Retina (tissue), 1 donor: ENCODE data around the gene PLIN5.

ENCODE experiments used
- DNase-seq: peaks from one replicate; pipeline ENCODE4 v3.0.0-alpha.2; 2016

Gene PLIN5

DNA sequence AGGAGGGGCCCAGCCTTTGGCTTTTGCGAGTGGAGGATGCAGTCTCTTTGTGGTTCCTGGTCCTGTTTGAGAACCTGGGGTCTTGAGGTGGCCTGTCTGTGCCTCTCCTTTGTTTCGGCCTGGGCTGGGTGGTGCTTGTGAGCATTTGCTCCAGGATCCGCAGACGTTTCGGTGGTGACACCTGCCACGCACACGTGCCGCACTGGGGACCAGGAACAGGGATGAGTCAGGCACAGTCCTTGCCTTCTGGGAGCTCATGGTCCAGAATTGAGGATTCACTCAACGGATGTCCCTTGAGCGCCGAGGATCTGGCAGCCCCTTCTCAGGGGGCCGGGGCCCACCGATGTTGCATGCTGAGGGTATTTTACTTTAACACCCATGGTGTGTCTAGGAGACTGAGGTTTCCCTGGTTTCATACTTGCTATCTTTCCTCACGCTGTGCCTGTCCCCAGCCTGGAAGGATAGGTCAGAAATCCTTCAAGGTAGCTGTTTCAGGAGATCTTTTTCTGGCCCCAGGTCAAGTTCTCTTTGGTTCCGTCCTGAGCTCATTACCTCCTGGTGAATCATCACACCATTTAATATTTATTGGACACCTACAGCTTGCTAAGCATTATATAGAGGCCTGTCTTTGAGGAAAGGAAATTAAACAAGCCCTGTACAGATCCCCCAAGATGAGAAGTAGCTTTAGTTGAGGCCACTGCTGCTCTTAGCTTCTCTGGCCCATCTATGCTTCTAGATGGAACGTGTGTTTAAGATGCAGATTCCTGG, 57.8 kb downstream of the PLIN5 start:
- DNase-seq: no peak

DNA sequence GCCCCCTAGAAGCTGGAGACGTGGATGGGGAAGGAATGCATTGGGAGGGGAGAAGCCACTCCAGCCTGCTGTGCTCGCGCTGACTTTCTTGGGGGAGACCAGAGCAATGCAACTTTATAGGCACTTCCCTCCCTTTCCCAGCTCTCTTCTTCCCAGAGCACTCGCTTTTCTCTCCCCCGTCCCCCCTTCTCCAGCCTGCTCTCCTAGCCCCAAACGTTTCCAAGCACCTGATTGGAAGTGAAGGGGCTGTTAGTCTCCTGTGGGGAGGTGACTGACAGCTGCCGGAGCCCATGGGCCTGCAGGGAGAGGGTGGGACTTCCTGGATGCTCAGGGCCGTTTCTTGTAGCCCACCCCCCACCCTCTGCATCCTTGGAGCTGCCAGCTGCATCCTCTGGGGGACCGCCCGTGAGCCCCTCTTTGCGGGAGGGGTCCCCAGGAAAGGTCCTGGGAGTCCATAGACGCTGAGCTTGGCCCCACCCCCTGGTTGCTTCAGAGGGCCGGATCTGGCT, 60.5 kb downstream of the PLIN5 start:
- peak; percentile 78 for DNase-seq

DNA sequence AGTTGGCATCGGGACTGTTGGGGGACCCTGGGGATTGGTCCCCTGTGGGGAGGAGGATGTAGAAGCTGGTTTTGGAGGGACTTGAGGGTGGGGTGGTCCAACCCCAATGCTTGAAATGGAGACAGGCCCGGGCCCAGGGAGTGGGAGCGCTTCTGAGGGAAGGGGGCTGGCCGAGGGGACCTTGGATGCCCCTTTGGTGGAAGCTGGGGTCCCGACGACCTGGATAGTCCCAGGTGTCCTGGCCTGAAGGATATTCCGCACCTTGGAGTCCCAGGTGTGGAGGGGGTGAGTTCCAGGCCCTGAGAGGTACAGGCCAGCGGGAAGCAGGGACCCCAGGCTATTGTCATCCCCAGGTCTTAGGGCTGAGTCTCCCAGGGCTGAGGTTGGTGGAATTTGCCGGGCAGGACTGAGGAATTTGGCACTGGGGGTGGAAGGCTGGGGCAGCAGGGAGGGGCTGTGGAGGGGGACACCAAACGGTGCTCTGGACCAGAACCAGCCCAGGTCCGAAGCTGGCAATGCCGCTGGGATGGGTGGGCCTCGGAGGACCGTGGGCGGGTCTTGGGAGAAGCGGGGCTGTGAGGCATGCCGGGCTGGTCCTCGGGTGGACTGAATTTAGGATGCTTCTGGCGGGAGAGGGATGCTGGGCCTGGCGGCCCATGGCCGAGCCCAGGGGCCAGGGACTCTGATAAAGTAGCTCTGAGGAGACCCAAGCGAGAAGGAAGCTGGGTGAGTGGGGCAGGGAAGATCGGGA, 61.1 kb downstream of the PLIN5 start:
- no peak for DNase-seq

DNA sequence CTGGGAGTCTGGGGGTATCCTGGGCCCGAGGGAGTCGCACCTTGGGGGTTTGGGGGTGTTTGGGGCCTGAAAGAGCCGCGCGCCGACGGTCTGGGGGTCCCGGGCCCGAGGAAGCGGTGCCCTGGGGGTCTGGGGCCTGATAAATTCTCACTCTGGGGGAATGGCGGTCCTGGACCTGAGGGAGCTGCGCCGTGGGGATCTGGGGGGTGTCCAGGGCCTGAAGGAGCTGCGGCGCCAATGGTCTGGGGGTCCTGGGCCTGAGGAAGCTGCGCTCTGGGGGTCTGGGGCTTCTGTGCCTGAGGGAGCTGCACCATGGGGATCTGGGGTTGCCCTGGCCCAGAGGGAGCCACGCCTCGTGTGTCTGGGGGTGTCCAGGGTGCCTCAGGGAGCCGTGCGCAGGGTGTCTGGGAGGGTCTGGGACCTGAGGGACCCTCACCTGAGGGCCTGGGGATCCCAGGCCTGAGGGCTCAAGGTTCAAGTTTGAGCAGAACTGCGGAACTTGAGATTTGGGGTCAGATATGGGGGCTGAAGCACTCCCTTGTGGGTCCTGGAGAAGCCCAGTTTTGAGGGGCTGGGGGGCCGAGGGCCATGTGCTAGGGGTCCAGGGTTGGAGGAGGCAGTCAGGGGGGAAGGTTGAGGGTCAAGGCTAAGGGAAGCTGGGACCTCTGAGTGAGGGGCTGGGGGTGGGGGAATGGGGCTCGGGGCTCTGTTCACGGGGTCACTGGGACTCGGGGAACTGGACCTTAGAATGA, 61.8 kb downstream of the PLIN5 start:
- no peak for DNase-seq
